Naive thymus-derived CD4-positive, alpha-beta T cell (primary cell): ENCODE results near the gene EIPR1. TPM values are rescaled to one million over a fixed set of nuclear protein-coding genes. Genes with fewer than 3 reads are reported as not detected.
A peak's percentile ranks its signal among the peaks of the same experiment; 100 is the strongest.

ENCODE experiments used
- ATAC-seq: fragments of 150-1000 bp; cut with Tn5 transposase; 2 replicates; pipeline ENCODE4 v1.10.0; 2021; ENCODE audit warnings: mild to moderate bottlenecking, moderate library complexity
- CTCF ChIA-PET: fragments of 350-600 bp; sonication (Branson Sonifier 250); formaldehyde crosslinking; loops from one replicate; lab custom pipeline; 2021; ENCODE audit warnings: antibody characterized with exemption; lab: Charles Lee
- POLR2A ChIA-PET: fragments of 350-600 bp; sonication (Branson Sonifier 250); formaldehyde crosslinking; loops from one replicate; lab custom pipeline; 2021; ENCODE audit warnings: antibody characterized with exemption, inconsistent platforms; lab: Charles Lee
- DNase-seq, 9 donors: peaks; one replicate each; pipeline versions ENCODE4 v3.0.0 to v3.0.0-alpha.2; 2020 to 2022; ENCODE audit warnings: mixed read lengths in 1 of 9
- H3K27ac ChIP-seq: one replicate; pipeline ENCODE4 v1.7.0; 2013; ENCODE audit warnings: mild to moderate bottlenecking, low read depth, low read length, moderate library complexity
- H3K27me3 ChIP-seq, 2 donors: one replicate each; pipeline ENCODE4 v1.7.0; 2013; ENCODE audit warnings: low read length in 2 of 2, mild to moderate bottlenecking in 2 of 2, moderate library complexity in 2 of 2; ENCODE audit not compliant: control insufficient read depth in 2 of 2, insufficient read depth in 2 of 2
- H3K36me3 ChIP-seq, 3 experiments: 1 replicate in 2 of 3; 2 replicates in 1 of 3; pipeline ENCODE4 v1.7.0; 2013; ENCODE audit warnings: low read length in 3 of 3, mild to moderate bottlenecking in 3 of 3, moderate library complexity in 1 of 3; ENCODE audit not compliant: insufficient read depth in 3 of 3, control insufficient read depth in 2 of 3
- H3K4me1 ChIP-seq, 2 donors: one replicate each; pipeline ENCODE4 v1.7.0; 2013; ENCODE audit warnings: low read length in 2 of 2, mild to moderate bottlenecking in 2 of 2, moderate library complexity in 1 of 2; ENCODE audit not compliant: control insufficient read depth in 2 of 2, insufficient read depth in 2 of 2
- H3K4me3 ChIP-seq: 2 replicates; pipeline ENCODE4 v1.7.0; 2013; ENCODE audit warnings: mild to moderate bottlenecking, low read length
- H3K9me3 ChIP-seq, 3 experiments: 1 replicate in 2 of 3; 2 replicates in 1 of 3; pipeline ENCODE4 v1.7.0; 2013; ENCODE audit warnings: low read length in 3 of 3; ENCODE audit not compliant: control insufficient read depth in 2 of 3
- H3K27ac Mint-ChIP-seq, 9 donors: one replicate each; pipeline ENCODE4 v1.8.0; 2020 to 2022; ENCODE audit warnings: mixed read lengths in 9 of 9, mild to moderate bottlenecking in 8 of 9, moderate library complexity in 5 of 9, inconsistent platforms in 2 of 9
- H3K27me3 Mint-ChIP-seq, 5 donors: one replicate each; pipeline ENCODE4 v1.8.0; 2021 to 2022; ENCODE audit warnings: mixed read lengths in 5 of 5, mild to moderate bottlenecking in 1 of 5
- H3K36me3 Mint-ChIP-seq, 5 donors: one replicate each; pipeline ENCODE4 v1.8.0; 2020 to 2022; ENCODE audit warnings: mixed read lengths in 5 of 5, mild to moderate bottlenecking in 3 of 5, inconsistent platforms in 1 of 5
- H3K4me1 Mint-ChIP-seq, 7 donors: one replicate each; pipeline ENCODE4 v1.8.0; 2020 to 2022; ENCODE audit warnings: mixed read lengths in 7 of 7, mild to moderate bottlenecking in 3 of 7, inconsistent platforms in 1 of 7
- H3K4me3 Mint-ChIP-seq, 10 donors: one replicate each; pipeline ENCODE4 v1.8.0; 2020 to 2022; ENCODE audit warnings: mild to moderate bottlenecking in 10 of 10, mixed read lengths in 10 of 10, moderate library complexity in 6 of 10, inconsistent platforms in 2 of 10
- H3K9me3 Mint-ChIP-seq, 11 donors: one replicate each; pipeline ENCODE4 v1.8.0; 2020 to 2022; ENCODE audit warnings: mixed read lengths in 11 of 11, mild to moderate bottlenecking in 4 of 11, inconsistent platforms in 1 of 11, moderate library complexity in 1 of 11
- intact Hi-C, 2 donors: fragments of 100-400 bp; cut with micrococcal nuclease; formaldehyde crosslinking; loops; one replicate each; pipeline ENCODE4 v1.15.1; 2023
- polyA plus RNA-seq, 2 donors: library from polyadenylated mRNA; unstranded; fragments of 300-500 nt; fragmentation: Illumina TruSeq; gene quantifications; one replicate each; pipeline ENCODE4 v1.2.3, GENCODE V29; 2021
- total RNA-seq, 6 experiments: library from RNA in 5 of 6; stranded (reverse) in 5 of 6; gene quantifications; 1 replicate in 5 of 6; 2 replicates in 1 of 6; pipeline ENCODE4 v1.2.3 and lab custom pipeline; 2021 to 2026

The EIPR1 gene
- total and polyA plus RNA-seq, 7 experiments from 2014 or later, result 24.4 to 46.2 (median 27.3) TPM

DNA sequence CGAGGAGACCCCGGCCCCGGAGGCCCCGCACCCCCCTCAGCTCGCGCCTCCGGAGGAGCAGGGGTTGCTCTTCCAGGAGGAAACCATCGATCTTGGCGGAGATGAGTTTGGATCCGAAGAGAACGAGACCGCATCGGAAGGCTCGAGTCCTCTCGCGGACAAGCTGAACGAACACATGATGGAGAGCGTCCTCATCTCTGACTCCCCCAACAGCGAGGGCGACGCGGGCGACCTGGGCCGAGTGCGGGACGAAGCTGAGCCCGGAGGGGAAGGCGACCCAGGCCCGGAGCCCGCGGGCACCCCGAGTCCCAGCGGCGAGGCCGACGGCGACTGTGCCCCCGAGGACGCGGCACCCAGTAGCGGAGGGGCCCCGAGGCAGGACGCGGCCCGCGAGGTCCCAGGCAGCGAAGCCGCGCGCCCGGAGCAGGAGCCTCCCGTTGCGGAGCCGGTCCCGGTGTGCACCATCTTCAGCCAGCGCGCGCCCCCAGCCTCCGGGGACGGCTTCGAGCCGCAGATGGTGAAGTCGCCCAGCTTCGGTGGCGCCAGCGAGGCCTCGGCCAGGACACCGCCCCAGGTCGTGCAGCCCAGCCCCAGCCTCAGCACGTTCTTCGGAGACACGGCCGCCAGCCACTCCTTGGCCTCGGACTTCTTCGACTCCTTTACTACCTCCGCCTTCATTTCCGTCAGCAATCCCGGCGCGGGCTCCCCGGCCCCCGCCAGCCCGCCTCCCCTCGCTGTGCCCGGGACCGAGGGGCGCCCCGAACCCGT is 10.2 kb upstream of the EIPR1 start:
- Mint-ChIP-seq H3K4me3 (no peak overlapping the region), H3K27ac (no peak overlapping the region), H3K9me3 (peaks cover 0 to 4% (median 0%) of the 10 kb centered on the region in 11 donors), H3K36me3 (peaks cover 10 to 47% (median 31%) of the 10 kb centered on the region in 5 donors), H3K27me3 (no peaks in the 10 kb centered on the region), H3K4me1 (peaks cover 17 to 61% (median 46%) of the 10 kb centered on the region in 7 donors)
- POLR2A ChIA-PET, result no interaction called here
- ATAC-seq (no peak), DNase-seq (no peak)
- Histone ChIP-seq H3K27me3 (no peaks in the 10 kb centered on the region), H3K4me1 (no peaks in the 10 kb centered on the region), H3K36me3 (peaks cover 0 to 44% (median 11%) of the 10 kb centered on the region in 3 experiments), H3K9me3 (no peaks in the 10 kb centered on the region), H3K4me3 (no peak overlapping the region), H3K27ac (no peak overlapping the region)
- intact Hi-C loops, result no loop called here
- CTCF ChIA-PET, result no interaction called here

DNA sequence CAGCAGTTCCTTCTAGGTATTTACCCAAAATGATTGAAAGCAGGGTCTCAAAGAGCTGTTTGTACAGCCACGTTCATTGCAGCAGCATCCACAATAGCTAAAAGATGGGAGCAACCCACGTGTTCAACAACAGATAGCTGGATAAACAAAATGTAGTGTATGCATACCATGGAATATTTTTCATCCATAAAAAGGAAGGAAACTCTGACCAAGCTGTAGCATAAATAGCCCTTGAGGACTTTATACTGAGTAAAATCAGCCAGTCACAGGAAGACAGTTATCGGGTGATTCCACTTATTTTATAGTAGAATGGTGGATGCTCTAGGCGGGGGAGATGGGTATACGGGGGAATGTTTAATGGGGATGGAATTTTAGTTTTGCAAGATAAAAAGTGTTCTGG is 9.4 kb upstream of the EIPR1 start:
- Histone ChIP-seq H3K27me3 (no peaks in the 10 kb centered on the region), H3K27ac (no peak overlapping the region), H3K9me3 (no peaks in the 10 kb centered on the region), H3K4me1 (no peaks in the 10 kb centered on the region), H3K4me3 (no peak overlapping the region), H3K36me3 (peaks cover 0 to 36% (median 11%) of the 10 kb centered on the region in 3 experiments)
- Mint-ChIP-seq H3K36me3 (peaks cover 10 to 39% (median 27%) of the 10 kb centered on the region in 5 donors), H3K27me3 (no peaks in the 10 kb centered on the region), H3K4me3 (no peak overlapping the region), H3K27ac (peak overlapping the region in 1 of 9 donors; percentile 63), H3K4me1 (peaks cover 17 to 53% (median 38%) of the 10 kb centered on the region in 7 donors), H3K9me3 (peaks cover 0 to 4% (median 0%) of the 10 kb centered on the region in 11 donors)
- no peak for ATAC-seq
- ChIA-PET CTCF (no interaction called here), POLR2A (interaction anchor here (0.7 kb wide), 1 partner anchor 8 kb away, joined by 3 read pairs; no protein-coding TSS in a partner anchor)
- intact Hi-C loops, result no loop called here
- no peak for DNase-seq

DNA sequence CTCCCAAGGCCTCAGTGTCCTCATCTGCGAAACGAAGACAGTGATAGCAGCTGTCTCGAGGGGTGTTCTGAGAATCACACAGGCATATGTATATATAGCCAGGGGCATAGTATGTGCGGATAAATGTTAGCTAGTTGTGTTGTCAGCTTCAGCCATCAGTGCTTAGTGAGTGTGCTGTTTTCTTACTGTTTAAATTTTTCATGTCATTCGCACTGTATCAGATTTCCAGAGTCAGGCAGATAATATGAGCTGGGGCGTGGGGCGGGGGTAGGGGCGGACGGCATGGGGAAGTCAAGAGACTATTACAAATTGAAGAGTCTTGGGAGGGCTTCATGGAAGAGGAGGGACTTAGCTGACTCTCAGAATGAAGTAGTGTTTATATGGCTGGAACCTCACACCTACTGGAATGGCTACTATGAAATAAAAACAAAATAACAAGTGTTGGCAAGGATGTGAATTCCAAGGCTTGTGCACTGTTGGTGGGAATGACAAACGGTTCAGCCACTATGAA is 8.9 kb upstream of the EIPR1 start:
- Histone ChIP-seq H3K9me3 (no peaks in the 10 kb centered on the region), H3K27ac (no peak overlapping the region), H3K4me3 (no peak overlapping the region), H3K4me1 (no peaks in the 10 kb centered on the region), H3K36me3 (peaks cover 0 to 31% (median 11%) of the 10 kb centered on the region in 3 experiments), H3K27me3 (no peaks in the 10 kb centered on the region)
- Mint-ChIP-seq H3K36me3 (peaks cover 5 to 37% (median 26%) of the 10 kb centered on the region in 5 donors), H3K27ac (no peak overlapping the region), H3K9me3 (peaks cover 0 to 4% (median 0%) of the 10 kb centered on the region in 11 donors), H3K4me3 (no peak overlapping the region), H3K27me3 (no peaks in the 10 kb centered on the region), H3K4me1 (peaks cover 18 to 53% (median 37%) of the 10 kb centered on the region in 7 donors)
- intact Hi-C loops, result no loop called here
- ChIA-PET CTCF (interaction anchor here (1.2 kb wide), 1 partner anchor 11 kb away, joined by 4 read pairs; no protein-coding TSS in a partner anchor), POLR2A (interaction anchor here (0.7 kb wide), 1 partner anchor 8 kb away, joined by 3 read pairs; no protein-coding TSS in a partner anchor)
- DNase-seq (no peak), ATAC-seq (no peak)

DNA sequence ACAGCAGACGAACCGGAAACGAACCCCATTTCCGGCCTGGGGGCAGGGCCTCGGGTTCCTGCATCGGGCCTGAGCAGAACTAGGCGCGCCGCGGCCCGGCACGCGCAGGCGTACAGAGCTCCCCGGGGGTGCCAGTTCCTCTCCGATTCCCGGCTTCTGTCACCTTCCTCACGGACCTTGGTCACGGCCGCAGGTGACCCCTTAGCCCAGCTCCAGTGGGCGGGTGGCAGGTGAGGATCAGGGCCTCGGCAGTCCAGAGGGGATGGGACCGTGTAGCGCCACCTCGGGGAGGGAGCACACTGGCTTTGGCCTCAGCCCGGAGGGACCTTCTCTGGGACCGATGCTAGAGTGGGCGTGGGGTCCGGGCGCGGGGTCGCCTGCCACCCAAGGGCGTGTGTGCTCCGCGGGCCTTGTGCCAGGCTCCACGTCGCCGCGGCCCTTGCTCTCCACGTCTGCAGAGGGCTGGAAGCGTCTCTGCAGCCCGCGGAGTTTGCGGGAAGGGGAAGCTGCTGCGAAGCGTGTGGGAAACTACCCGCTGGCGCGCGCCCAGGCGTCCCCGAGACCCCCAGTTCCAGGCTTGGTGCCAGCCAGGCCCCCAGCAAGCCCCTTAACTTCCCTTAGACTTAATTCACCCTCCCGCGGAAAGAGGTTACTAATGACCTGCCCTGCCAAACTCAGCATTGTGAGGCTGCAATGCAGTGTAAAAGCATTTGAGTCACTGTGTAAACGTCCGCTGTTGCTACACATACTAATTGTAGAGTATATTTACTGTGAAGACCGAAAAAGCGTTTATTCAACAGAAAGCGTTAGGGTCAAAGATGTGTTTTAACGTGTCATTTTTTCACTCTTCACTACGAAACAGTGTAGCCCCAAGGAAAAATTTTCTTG is 2.3 kb upstream of the EIPR1 start, which contains the start of gene TRAPPC12:
Gene TRAPPC12 (plus strand): TSS at position 48 of the 888 bp plus-strand sequence. CDS start 7,930 bp downstream, outside the sequence.
- intact Hi-C loops, result loop anchor here (1.0 to 5.0 kb wide), 6 partner anchors 42 to 1323 kb away; no protein-coding TSS in a partner anchor
- Mint-ChIP-seq H3K36me3 (peaks cover 0 to 19% (median 5%) of the 10 kb centered on the region in 5 donors), H3K4me1 (peaks cover 21 to 78% (median 52%) of the 10 kb centered on the region in 7 donors), H3K27ac (peak within 1 kb of the TSS; percentile 94 to 99 (median 99)), H3K27me3 (no peaks in the 10 kb centered on the region), H3K4me3 (peak within 1 kb of the TSS; percentile 96 to 99 (median 98)), H3K9me3 (peaks cover 0 to 8% (median 0%) of the 10 kb centered on the region in 11 donors)
- no peaks in the 10 kb centered on the region for H3K27me3 ChIP-seq
- peak within 1 kb of the TSS; percentile 87 for H3K27ac ChIP-seq
- peak within 1 kb of the TSS; percentile 94 for H3K4me3 ChIP-seq
- H3K9me3 ChIP-seq, result no peaks in the 10 kb centered on the region
- peaks cover 0 to 6% (median 0%) of the 10 kb centered on the region in 3 experiments for H3K36me3 ChIP-seq
- peak; percentile 83 to 94 (median 93) for DNase-seq
- ChIA-PET CTCF (interaction anchor here (1.3 to 2.4 kb wide), 2 partner anchors 43 to 178 kb away, joined by 3 to 6 read pairs; partner anchors contain the start of gene RNASEH1), POLR2A (interaction anchor here (2.3 to 4.3 kb wide), 3 partner anchors 139 to 766 kb away, joined by 11 to 18 read pairs (median 14); partner anchors contain the start of genes ADI1 and RNASEH1)
- ATAC-seq, result peak; percentile 87
- H3K4me1 ChIP-seq, result peaks cover 24 to 29% of the 10 kb centered on the region in 2 donors

DNA sequence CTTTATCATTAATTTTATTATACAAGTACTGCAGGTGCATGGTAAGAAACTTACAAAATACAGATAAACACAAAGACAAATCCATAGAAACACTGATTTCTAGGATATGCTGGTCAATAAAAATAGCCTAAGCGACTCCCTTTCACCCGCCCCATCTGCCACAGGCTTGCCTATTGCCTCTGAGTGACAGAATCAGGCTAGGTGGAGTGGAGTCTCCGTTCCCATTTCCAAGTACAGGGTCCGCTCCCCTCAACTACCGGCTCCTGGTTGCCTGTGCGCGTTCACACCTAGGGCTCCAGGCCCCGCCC is 1.7 kb upstream of the EIPR1 start:
- Histone ChIP-seq H3K4me1 (peaks cover 24 to 29% of the 10 kb centered on the region in 2 donors), H3K27me3 (no peaks in the 10 kb centered on the region), H3K4me3 (peak overlapping the region; percentile 94), H3K9me3 (no peaks in the 10 kb centered on the region), H3K36me3 (peaks cover 0 to 6% (median 0%) of the 10 kb centered on the region in 3 experiments), H3K27ac (peak overlapping the region; percentile 87)
- H3K36me3 Mint-ChIP-seq, result peaks cover 0 to 19% (median 5%) of the 10 kb centered on the region in 5 donors
- peaks cover 21 to 72% (median 46%) of the 10 kb centered on the region in 7 donors for H3K4me1 Mint-ChIP-seq
- no peak for DNase-seq
- intact Hi-C loops, result loop anchor here (1.0 to 5.0 kb wide), 6 partner anchors 43 to 1322 kb away; no protein-coding TSS in a partner anchor
- no peaks in the 10 kb centered on the region for H3K27me3 Mint-ChIP-seq
- peak overlapping the region; percentile 91 to 99 (median 97) for H3K27ac Mint-ChIP-seq
- peaks cover 0 to 8% (median 0%) of the 10 kb centered on the region in 11 donors for H3K9me3 Mint-ChIP-seq
- H3K4me3 Mint-ChIP-seq, result peak overlapping the region; percentile 94 to 99 (median 98)
- no peak for ATAC-seq
- POLR2A ChIA-PET, result interaction anchor here (2.3 to 4.3 kb wide), 3 partner anchors 140 to 765 kb away, joined by 11 to 18 read pairs (median 14); partner anchors contain the start of genes ADI1 and RNASEH1
- CTCF ChIA-PET, result interaction anchor here (1.3 to 2.4 kb wide), 2 partner anchors 44 to 179 kb away, joined by 3 to 6 read pairs; partner anchors contain the start of gene RNASEH1
